Measurements from ENCODE around the gene TMEM158. TPM values are rescaled to one million over a fixed set of nuclear protein-coding genes. Genes with fewer than 3 reads are reported as not detected.

The TMEM158 gene
- total RNA-seq, 1 experiment from 2014 or later = 7.3 TPM

DNA sequence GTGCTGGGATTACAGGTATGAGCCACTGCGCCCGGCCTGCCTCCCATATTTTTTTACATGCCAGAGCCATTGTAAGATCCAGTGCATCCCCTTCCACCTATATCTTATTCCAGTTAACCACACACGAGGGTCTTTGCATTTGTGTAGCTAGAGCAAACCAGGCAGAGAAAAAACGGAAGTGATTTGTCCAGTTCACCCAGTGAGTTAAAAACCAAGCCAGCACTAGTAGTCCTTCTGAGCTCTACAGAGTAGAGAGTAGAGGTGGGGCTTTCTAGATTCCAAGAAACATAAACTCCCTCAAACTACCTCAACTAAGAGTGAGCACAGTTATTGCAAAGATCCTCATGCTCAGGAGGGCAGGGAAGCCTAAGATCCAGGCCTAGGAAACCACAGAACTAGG, 34.7 kb downstream of the TMEM158 start:
- CTCF ChIA-PET = no interaction called here
- BruUV-seq (replicated peaks) = no TSS peak
- DNase-seq (ENCODE audit: low read depth, low spot score) (no peak), ATAC-seq (no peak)
- Histone ChIP-seq H3K27ac (ENCODE audit: low read length) (no peak overlapping the region), H3K4me3 (ENCODE audit: low read depth in 2 of 2, low read length in 2 of 2) (no peak overlapping the region), H3K9me3 (ENCODE audit: control insufficient read depth, insufficient read depth, low read depth, low read length) (no peaks in the 10 kb centered on the region), H3K4me1 (ENCODE audit: control insufficient read depth, insufficient read depth, low read length) (no peaks in the 10 kb centered on the region), H3K36me3 (ENCODE audit: control insufficient read depth, insufficient read depth, low read length) (no peaks in the 10 kb centered on the region), H3K27me3 (ENCODE audit: control insufficient read depth, insufficient read depth, low read length) (no peaks in the 10 kb centered on the region)
- intact Hi-C loops (cut with micrococcal nuclease; ENCODE audit: unreplicated experiment) (no loop called here), in situ Hi-C loops (cut with HindIII; ENCODE audit: low pct_unique_long_range_greater_than_20kb, low sequenced_read_pairs) (no loop called here)
- no peak for TF ChIP-seq SIN3A (IDR thresholded peaks at IDR 0.05; ENCODE audit: borderline replicate concordance, insufficient read depth, low read depth, low read length)
- TF ChIP-seq, protein P1, sequence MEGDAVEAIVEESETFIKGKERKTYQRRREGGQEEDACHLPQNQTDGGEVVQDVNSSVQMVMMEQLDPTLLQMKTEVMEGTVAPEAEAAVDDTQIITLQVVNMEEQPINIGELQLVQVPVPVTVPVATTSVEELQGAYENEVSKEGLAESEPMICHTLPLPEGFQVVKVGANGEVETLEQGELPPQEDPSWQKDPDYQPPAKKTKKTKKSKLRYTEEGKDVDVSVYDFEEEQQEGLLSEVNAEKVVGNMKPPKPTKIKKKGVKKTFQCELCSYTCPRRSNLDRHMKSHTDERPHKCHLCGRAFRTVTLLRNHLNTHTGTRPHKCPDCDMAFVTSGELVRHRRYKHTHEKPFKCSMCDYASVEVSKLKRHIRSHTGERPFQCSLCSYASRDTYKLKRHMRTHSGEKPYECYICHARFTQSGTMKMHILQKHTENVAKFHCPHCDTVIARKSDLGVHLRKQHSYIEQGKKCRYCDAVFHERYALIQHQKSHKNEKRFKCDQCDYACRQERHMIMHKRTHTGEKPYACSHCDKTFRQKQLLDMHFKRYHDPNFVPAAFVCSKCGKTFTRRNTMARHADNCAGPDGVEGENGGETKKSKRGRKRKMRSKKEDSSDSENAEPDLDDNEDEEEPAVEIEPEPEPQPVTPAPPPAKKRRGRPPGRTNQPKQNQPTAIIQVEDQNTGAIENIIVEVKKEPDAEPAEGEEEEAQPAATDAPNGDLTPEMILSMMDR (IDR thresholded peaks at IDR 0.05) = no peak
- TF ChIP-seq TCF7L2 (IDR thresholded peaks at IDR 0.05; ENCODE audit: low read depth, low read length) = no peak
- TF ChIP-seq POLR2AphosphoS5 (IDR thresholded peaks at IDR 0.05; ENCODE audit: low read depth, low read length) = no peak
- TF ChIP-seq, protein P2, sequence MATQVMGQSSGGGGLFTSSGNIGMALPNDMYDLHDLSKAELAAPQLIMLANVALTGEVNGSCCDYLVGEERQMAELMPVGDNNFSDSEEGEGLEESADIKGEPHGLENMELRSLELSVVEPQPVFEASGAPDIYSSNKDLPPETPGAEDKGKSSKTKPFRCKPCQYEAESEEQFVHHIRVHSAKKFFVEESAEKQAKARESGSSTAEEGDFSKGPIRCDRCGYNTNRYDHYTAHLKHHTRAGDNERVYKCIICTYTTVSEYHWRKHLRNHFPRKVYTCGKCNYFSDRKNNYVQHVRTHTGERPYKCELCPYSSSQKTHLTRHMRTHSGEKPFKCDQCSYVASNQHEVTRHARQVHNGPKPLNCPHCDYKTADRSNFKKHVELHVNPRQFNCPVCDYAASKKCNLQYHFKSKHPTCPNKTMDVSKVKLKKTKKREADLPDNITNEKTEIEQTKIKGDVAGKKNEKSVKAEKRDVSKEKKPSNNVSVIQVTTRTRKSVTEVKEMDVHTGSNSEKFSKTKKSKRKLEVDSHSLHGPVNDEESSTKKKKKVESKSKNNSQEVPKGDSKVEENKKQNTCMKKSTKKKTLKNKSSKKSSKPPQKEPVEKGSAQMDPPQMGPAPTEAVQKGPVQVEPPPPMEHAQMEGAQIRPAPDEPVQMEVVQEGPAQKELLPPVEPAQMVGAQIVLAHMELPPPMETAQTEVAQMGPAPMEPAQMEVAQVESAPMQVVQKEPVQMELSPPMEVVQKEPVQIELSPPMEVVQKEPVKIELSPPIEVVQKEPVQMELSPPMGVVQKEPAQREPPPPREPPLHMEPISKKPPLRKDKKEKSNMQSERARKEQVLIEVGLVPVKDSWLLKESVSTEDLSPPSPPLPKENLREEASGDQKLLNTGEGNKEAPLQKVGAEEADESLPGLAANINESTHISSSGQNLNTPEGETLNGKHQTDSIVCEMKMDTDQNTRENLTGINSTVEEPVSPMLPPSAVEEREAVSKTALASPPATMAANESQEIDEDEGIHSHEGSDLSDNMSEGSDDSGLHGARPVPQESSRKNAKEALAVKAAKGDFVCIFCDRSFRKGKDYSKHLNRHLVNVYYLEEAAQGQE (IDR thresholded peaks at IDR 0.05; ENCODE audit: insufficient read depth in 1 of 2, low read depth in 2 of 2, low read length in 1 of 2) = no peak
- POLR2A ChIA-PET = no interaction called here

DNA sequence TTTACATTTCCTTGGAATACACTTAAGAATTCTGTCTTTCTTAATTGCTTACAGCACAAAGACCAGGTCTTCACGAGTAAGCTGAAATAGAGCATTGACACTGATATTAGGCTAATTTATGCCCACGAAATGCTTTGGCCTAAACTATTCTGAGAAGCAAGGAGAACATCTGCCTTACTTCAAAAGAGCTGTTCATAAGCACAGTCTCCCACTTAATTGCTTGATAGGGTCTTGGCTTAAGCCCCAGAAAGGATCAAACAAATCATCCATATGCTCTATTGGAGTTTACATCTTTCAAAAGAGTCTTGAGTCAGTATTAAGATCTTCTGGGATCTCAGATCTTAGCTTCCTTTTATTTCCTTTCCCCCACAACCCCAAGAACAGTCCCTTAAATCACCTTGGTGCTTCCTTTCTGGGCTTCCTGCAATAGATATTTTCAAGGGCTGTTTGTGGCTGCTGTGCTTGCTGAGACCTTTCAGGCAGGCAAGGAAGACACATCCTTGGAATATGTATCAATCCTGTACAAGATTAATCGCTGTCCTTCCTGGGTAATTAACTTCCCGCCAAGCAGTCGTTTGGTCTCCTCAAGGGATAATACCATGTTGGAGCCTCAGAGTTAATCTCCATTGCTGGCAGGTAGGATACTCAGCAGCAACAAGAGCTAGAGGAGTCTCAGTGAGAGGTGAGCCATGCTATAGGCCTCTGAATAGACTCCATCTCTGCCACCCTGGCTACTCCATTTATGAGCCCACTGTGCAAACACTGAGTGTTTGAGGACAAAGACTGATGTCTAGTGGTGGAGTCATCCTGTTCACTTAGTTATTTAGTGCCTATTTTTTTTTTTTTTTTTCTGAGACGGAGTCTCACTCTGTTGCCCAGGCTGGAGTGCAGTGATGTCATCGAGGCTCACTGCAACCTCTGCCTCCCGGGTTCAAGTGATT, 37.1 kb downstream of the TMEM158 start:
- CTCF ChIA-PET = no interaction called here
- ATAC-seq = no peak
- no peak for DNase-seq (ENCODE audit: low read depth, low spot score)
- Histone ChIP-seq H3K9me3 (ENCODE audit: control insufficient read depth, insufficient read depth, low read depth, low read length) (no peaks in the 10 kb centered on the region), H3K27me3 (ENCODE audit: control insufficient read depth, insufficient read depth, low read length) (no peaks in the 10 kb centered on the region), H3K4me1 (ENCODE audit: control insufficient read depth, insufficient read depth, low read length) (no peaks in the 10 kb centered on the region), H3K27ac (ENCODE audit: low read length) (no peak overlapping the region), H3K36me3 (ENCODE audit: control insufficient read depth, insufficient read depth, low read length) (no peaks in the 10 kb centered on the region), H3K4me3 (ENCODE audit: low read depth in 2 of 2, low read length in 2 of 2) (no peak overlapping the region)
- POLR2A ChIA-PET = no interaction called here
- BruUV-seq (replicated peaks) = no TSS peak
- in situ Hi-C loops (cut with HindIII; ENCODE audit: low pct_unique_long_range_greater_than_20kb, low sequenced_read_pairs) = no loop called here
- intact Hi-C loops (cut with micrococcal nuclease; ENCODE audit: unreplicated experiment) = no loop called here
- no peak for TF ChIP-seq SIN3A (IDR thresholded peaks at IDR 0.05; ENCODE audit: borderline replicate concordance, insufficient read depth, low read depth, low read length)
- TF ChIP-seq, protein P2 (IDR thresholded peaks at IDR 0.05; ENCODE audit: insufficient read depth in 1 of 2, low read depth in 2 of 2, low read length in 1 of 2) = no peak
- no peak for TF ChIP-seq POLR2AphosphoS5 (IDR thresholded peaks at IDR 0.05; ENCODE audit: low read depth, low read length)
- TF ChIP-seq, protein P1 (IDR thresholded peaks at IDR 0.05) = no peak
- no peak for TF ChIP-seq TCF7L2 (IDR thresholded peaks at IDR 0.05; ENCODE audit: low read depth, low read length)

Measured in Panc1 (cell line).